ENCODE measurements around the gene PDK2. TPM values are rescaled to one million over a fixed set of nuclear protein-coding genes. Genes with fewer than 3 reads are reported as not detected.
"Not testable (repeated sequence)": the region's sequence is repeated elsewhere in the genome, so short reads cannot be mapped to it uniquely, and the experiment has no call there.

PDK2 gene
- total RNA-seq, 4 donors from 2014 or later, result 111 to 335 (median 124) TPM

DNA sequence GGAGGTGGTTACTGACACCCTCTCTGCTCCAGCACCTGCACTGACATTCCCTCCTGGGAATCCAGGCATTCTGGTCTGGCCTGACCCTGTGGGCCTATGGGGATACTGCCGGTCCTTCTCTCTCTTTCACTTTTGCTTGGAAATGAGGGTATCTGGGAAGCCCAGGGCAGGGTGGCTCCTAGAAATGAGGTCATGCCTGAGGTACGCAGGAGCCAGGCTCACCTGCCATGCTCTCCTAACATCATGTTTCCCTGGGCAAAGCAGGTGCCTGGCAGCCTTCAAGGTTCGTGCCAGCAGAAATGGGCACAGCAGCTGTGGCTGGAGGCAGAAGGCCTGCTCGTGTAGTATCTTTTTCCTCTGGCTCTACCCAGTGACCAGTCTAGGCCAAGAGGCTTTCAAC lies 35.9 kb upstream of the PDK2 start:
- peak overlapping the region; percentile 91 to 96 (median 92) for H3K27ac ChIP-seq
- H3K4me1 ChIP-seq, result peaks cover 77 to 86% of the 10 kb centered on the region in 2 donors
- H3K27me3 ChIP-seq, result no peaks in the 10 kb centered on the region
- no peaks in the 10 kb centered on the region for H3K9me3 ChIP-seq
- TF ChIP-seq, protein P1, sequence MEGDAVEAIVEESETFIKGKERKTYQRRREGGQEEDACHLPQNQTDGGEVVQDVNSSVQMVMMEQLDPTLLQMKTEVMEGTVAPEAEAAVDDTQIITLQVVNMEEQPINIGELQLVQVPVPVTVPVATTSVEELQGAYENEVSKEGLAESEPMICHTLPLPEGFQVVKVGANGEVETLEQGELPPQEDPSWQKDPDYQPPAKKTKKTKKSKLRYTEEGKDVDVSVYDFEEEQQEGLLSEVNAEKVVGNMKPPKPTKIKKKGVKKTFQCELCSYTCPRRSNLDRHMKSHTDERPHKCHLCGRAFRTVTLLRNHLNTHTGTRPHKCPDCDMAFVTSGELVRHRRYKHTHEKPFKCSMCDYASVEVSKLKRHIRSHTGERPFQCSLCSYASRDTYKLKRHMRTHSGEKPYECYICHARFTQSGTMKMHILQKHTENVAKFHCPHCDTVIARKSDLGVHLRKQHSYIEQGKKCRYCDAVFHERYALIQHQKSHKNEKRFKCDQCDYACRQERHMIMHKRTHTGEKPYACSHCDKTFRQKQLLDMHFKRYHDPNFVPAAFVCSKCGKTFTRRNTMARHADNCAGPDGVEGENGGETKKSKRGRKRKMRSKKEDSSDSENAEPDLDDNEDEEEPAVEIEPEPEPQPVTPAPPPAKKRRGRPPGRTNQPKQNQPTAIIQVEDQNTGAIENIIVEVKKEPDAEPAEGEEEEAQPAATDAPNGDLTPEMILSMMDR (IDR thresholded peaks at IDR 0.05 in 4 of 5, conservative IDR thresholded peaks at IDR 0.05 in 1 of 5), result no peak
- peak in 1 of 2 donors; percentile 10 for TF ChIP-seq POLR2A (IDR thresholded peaks at IDR 0.05)
- H3K4me3 ChIP-seq, result no peak overlapping the region
- in situ Hi-C loops (cut with MboI; ENCODE audit: low sequenced_read_pairs in 4 of 4) (no loop called here), intact Hi-C loops (cut with DNase I; ENCODE audit: low total_unique reads) (no loop called here)
- no peaks in the 10 kb centered on the region for H3K36me3 ChIP-seq
- peak; percentile 49 for ATAC-seq
- peak; percentile 77 to 85 for DNase-seq

DNA sequence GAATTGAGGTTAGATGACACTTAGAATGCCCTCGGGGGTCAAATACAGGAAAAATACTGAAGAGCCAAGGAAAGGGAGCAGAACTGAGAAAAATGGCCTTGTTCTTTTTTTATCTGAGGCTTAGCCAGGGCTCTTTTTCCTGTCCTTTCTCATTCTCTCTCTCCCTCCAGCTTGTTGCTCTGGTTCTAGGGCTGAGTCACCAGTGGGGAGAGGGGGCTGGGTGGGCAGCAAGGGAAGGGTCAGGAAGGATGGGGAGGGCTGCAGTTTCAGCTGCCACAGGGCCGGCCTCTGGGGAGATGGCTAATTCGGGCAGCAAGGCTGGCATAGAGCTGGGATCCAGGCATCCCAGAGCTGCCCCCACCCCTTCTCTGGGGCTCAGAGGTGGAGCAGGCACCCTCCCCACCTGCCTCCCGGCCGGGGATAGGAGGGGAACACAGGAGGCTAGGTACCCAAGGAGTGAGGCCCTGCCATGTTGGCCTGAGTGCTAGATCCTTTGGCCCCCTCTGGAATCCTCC lies 35.3 kb upstream of the PDK2 start:
- intact Hi-C loops (cut with DNase I; ENCODE audit: low total_unique reads) (no loop called here), in situ Hi-C loops (cut with MboI; ENCODE audit: low sequenced_read_pairs in 4 of 4) (no loop called here)
- ATAC-seq, result no peak
- H3K27ac ChIP-seq, result peak overlapping the region; percentile 91 to 96 (median 92)
- DNase-seq, result no peak
- peaks cover 79 to 90% of the 10 kb centered on the region in 2 donors for H3K4me1 ChIP-seq
- H3K27me3 ChIP-seq, result no peaks in the 10 kb centered on the region
- no peaks in the 10 kb centered on the region for H3K36me3 ChIP-seq
- TF ChIP-seq, protein P1 (IDR thresholded peaks at IDR 0.05 in 4 of 5, conservative IDR thresholded peaks at IDR 0.05 in 1 of 5), result no peak
- no peak for TF ChIP-seq POLR2A (IDR thresholded peaks at IDR 0.05)
- H3K4me3 ChIP-seq, result no peak overlapping the region
- H3K9me3 ChIP-seq, result no peaks in the 10 kb centered on the region

DNA sequence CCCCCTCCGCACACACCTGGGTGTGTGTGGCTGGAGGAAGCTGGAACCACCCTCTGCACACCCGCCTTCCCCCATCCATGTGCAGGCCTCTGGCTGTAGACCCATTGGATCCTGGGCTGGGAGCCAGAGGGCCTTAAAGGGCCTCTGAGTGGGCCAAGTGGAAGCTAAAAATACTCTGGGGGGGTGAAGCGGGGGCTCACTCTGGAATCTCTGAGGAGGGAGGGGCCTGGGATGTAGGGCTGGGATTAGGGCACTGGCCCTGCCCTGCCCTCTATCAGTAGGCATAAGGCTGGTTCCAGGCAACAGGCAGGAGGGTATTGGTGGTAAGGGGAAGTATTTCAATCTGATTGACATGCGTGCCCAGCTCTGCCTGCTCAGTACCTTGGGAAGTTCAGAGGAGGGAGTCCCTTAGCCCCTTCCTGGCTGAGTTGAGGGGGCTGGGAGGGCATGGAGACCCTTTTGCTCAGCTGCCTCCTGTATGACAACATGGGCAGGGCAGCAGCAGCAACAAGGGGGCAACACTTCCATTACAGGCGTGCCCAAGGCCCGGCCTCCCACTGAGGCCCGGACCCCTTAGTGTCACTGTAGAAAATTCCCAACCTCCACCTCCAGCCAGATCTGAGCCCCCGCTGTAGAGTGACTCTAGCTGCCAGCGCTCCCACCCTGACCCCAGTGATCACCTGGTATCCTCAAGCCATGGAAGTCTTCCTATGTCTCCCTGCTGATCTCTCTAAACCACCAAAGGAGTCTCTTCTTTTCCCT lies 34.0 kb upstream of the PDK2 start:
- Histone ChIP-seq H3K4me3 (no peak overlapping the region), H3K27ac (peak overlapping the region; percentile 91 to 96 (median 92)), H3K36me3 (no peaks in the 10 kb centered on the region), H3K4me1 (peaks cover 84 to 96% of the 10 kb centered on the region in 2 donors), H3K9me3 (no peaks in the 10 kb centered on the region), H3K27me3 (no peaks in the 10 kb centered on the region)
- peak; percentile 65 to 90 for DNase-seq
- TF ChIP-seq POLR2A (IDR thresholded peaks at IDR 0.05), result peak in 1 of 2 donors; percentile 42
- TF ChIP-seq, protein P1 (IDR thresholded peaks at IDR 0.05 in 4 of 5, conservative IDR thresholded peaks at IDR 0.05 in 1 of 5), result no peak
- intact Hi-C loops (cut with DNase I; ENCODE audit: low total_unique reads) (loop anchor here (1.0 kb wide), 1 partner anchor 34 kb away; the partner anchor contains the start of gene PDK2), in situ Hi-C loops (cut with MboI; ENCODE audit: low sequenced_read_pairs in 4 of 4) (no loop called here)
- peak; percentile 28 to 50 for ATAC-seq

DNA sequence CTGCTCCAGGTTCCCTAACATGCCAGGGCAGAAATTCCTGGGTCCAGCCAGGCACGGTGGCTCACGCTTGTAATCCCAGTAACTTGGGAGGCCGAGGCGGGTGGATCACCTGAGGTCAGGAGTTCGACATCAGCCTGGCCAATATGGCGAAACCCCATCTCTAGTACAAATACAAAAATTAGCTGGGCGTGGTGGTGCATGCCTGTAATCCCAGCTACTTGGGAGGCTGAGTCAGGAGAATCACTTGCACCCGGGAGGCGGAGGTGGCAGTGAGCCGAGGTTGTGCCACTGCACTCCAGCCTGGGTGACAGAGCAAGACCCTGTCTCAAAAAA lies 33.5 kb upstream of the PDK2 start:
- H3K36me3 ChIP-seq; in situ Hi-C loops (cut with MboI; ENCODE audit: low sequenced_read_pairs in 4 of 4); DNase-seq; H3K9me3 ChIP-seq; ATAC-seq; H3K4me3 ChIP-seq; H3K27me3 ChIP-seq: not testable (repeated sequence)
- Histone ChIP-seq H3K4me1 (peaks cover 87 to 99% of the 10 kb centered on the region in 2 donors), H3K27ac (peak overlapping the region; percentile 91 to 96 (median 92))
- intact Hi-C loops (cut with DNase I; ENCODE audit: low total_unique reads), result loop anchor here (1.0 kb wide), 1 partner anchor 34 kb away; the partner anchor contains the start of gene PDK2
